GM11168 (cell line): ENCODE results near the gene ST8SIA6.

Experiments used
- in situ Hi-C: fragments of 300-500 bp; cut with MboI; formaldehyde crosslinking; loops from one replicate; pipeline ENCODE4 v1.12.0; 2022; ENCODE audit warnings: low sequenced_read_pairs; ENCODE audit not compliant: unreplicated experiment

Gene ST8SIA6

DNA sequence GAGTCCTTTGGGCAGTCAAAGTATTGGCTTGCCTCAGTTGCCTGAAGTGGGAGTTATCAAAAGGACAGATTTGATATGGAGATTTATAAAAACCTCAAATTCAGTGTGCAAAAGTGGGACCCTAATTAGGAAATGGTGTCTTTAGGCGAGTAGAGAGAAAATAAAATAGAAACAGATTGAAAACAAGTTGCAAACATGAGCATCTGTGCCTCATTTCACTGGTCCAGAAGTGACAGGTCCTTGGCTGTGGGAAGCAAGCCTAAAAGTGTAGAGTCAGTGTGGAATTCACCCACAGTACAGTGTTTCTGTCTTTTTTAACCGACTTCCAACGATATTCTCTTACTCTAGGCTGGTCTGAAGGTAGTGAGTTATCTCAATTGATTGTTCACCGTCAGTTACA, 51.2 kb downstream of the ST8SIA6 start:
- in situ Hi-C loops, result loop anchor here (25.0 kb wide), 1 partner anchor 334 kb away; no protein-coding TSS in a partner anchor

DNA sequence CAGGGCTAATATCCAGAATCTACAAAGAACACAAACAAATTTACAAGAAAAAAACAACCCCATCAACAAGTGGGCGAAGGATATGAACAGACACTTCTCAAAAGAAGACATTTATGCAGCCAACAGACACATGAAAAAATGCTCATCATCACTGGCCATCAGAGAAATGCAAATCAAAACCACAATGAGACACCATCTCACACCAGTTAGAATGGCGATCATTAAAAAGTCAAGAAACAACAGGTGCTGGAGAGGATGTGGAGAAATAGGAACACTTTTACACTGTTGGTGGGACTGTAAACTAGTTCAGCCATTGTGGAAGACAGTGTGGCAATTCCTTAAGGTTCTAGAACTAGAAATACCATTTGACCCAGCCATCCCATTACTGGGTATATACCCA, 52.4 kb downstream of the ST8SIA6 start:
- in situ Hi-C loops, result loop anchor here (25.0 kb wide), 1 partner anchor 335 kb away; no protein-coding TSS in a partner anchor

DNA sequence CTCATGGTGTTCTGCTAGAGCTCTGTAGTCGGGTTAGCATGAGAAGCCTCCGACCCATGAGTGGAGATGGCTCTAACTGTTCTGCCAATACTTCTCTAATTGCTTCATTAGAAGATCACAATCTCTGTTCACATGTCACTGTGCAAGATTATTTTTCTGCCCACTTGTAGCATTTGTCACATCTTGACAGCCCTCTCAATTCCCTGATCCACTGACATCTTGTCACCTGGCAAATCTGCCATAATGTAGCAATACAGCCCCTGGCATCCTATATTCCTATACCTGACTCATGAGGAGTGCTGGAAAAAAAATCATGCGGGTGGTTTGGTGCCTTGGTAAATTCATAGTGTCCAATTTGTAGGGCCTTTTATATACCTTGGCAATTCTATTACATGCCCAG, 58.4 kb downstream of the ST8SIA6 start:
- in situ Hi-C loops, result no loop called here

DNA sequence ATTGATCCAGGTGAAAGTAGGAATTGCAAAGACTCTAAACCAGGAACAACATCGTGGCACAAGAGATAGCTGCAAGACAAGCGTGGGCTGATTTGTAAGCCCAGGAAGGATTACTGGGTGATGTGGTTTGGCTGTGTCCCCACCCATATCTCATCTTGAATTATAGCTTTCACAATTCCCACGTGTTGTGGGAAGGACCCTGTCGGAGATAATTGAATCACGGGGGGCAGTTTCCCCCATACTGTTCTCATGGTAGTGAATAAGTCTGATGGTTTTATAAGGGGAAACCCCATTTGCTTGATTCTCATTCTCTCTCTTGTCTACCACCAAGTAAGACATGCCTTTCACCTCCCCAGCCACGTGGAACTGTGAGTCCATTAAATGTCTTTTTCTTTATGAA, 59.5 kb downstream of the ST8SIA6 start:
- in situ Hi-C loops, result no loop called here

DNA sequence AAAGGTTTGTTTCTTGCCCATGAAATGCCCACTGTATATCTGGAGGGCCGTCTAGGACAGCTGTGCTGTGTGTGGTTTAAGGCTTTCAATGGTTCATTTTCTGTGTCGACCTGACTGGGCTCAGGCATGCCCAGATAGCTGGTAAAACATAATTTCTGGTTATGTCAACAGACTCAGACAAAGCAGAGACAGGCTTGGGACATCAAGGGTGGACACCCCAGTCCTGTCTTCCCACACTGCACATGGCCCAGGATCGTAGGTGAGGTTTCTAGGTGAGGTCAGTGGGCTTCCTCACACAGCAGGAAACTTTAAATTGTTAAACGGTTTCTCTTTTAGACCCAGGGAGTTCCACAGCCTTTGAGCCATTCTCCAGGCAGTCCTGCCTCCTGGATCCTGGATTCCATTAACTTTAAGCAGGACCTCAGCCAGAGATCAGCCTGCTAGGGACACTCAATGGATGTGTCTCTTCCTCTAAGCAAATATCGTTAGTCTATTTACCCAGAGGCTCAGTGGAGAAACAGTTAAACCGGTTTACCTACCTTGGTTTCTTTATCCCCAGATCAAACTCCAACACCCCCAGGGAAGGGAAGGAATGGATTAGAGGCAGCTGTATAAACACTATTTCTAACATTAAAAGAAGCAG, 66.4 kb downstream of the ST8SIA6 start:
- in situ Hi-C loops, result no loop called here

DNA sequence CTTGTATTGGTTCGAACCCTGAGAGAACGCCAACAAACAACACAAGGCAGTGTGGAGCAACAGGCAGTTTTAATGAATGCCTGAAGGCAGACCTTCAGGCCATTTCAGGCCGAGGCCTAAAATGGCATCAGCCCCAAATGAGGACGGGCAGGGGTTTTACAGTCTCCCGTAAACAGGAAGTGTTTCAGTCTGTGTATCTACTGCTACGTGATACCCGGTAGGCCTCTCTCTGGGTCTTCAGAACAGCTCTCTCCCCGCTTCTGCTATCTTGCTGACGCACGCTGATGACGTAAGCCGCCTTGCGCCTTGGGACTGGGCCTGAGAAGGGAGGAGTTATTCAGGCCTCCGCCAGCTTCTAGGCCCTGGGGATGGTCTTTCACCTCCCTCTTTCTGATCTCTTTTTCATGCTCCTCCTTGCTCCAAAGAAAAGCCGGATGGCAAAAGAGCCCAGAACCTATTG, 67.7 kb downstream of the ST8SIA6 start:
- in situ Hi-C loops, result no loop called here

DNA sequence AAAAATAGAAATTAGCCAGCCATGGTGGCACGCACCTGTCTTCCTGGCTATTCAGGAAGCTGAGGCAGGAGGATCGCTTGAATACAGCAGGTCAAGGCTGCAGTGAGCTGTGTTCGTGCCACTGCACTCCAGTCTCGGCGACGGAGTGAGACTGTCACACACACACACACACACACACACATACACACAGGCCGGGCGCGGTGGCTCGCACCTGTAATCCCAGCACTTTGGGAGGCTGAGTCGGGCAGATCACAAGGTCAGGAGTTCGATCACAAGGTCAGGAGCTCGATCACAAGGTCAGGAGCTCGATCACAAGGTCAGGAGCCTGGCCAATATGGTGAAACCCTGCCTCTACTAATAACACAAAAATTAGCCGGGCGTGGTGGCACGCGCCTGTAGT, 68.4 kb downstream of the ST8SIA6 start:
- in situ Hi-C loops, result no loop called here

DNA sequence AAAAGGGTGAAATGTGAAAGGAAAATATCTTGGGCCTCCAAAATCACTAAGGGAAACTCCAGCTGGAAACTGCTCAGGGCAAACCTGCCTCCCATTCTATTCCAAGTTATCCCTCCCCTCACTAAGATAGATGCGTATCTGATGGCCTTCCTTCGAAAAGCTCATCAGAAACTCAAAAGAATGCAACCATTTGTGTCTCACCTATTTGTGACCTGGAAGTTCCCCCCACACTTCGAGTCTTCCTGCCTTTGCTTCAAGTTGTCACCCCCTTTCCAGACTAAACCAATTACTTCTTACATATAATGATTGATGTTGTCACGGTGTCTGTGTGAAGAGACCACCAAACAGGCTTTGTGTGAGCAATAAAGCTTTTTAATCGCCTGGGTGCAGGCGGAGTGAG, 69.3 kb downstream of the ST8SIA6 start:
- in situ Hi-C loops, result no loop called here

DNA sequence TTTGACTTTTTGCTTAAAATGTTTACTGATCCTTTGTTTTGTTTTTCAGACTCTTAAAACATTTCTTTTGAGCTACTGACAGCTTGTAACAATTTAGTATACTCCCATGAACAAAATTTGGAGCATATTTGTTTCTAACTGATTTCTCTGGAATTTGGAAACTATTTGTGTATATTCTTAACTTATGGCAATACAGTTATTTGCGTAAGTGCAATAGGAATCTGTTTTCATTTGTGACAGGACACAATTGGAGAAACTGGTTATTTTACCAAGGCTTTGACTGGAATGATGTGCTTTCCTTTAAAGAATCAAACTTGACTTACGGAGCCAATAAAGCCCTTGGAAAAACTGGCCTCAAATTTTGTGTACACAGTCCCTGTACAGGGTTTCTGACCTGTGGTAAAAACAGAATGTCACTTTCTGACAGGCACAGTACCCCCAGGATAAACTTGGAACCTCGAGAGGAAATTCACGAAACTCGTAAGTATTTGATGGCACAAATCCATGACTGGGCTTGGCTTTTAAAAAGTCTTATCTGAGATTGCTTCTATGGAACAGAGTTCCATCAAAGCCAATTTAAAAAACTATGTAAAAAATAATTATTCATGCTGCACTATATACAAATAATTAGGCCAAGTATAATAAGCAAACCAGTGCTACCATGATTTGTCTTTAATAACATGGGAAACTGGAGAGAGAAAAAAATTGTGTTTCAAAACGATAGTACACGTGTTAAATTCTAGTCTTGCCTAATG, 70.4 kb downstream of the ST8SIA6 start:
- in situ Hi-C loops, result no loop called here

DNA sequence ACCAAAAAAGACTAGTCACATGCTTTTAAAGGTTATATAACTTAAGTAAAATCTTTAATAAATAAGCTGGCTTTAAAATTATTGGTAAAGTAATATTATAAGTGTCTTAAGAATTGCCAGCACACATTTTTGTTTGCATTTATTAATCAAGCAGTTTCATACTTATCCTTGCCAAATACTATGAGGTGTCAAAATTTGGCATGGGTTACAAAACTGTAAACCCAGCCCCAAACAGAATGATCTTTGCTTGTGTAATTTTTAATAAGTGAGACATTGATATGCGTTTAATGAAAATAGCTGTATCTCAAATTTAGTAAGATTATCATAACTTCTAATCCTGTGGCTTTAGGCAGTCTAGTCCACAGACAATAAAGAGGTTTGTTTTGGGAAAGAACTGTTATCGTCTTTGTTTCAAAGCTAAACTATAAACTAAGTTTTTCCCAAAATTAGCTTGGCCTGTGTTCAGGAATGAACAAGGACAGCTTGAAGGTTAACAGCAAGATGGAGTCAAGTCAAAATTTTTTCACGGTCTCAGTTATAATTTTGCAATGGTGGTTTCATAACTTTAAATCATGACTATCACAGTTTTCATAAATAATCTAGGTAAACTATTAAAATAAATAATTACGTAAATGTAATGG, 72.8 kb downstream of the ST8SIA6 start:
- in situ Hi-C loops, result no loop called here

DNA sequence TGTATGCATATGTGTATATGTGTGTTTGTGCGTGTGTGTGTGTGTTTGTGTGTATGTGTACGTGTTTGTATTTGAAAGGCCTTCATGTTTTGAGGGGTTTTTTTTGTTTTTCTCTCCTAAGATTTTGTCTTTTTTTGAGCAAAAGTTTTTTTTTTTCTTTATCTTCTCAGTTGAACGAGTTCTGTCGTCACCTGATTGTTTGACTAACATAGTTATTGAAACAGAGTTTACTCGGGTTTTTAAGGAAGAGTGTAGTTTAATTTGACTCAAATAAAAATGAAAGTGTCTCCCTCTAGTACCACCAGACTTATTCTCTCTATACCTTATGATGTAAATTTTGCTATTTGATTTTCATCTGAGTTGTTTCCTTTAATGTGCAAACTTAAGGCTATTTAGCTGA, 73.5 kb downstream of the ST8SIA6 start:
- in situ Hi-C loops, result no loop called here

DNA sequence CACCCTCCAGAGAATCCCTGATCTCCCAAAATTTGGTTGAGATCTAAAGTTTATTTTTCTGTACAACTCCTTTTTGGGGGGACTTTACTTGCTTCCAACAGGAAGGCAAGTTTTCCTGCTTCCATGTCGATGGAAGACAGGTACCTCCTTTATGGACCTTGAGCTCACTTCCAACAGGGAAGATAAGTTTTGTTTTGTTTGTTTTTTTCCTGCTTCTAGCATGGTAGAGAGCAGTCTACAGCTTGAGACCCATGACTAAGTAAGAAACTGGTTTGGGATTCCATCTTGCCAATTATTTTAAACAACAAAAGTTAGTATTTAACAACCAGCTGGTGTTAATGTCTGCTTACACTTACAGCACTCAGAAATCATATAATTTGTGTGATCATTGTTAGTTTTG, 74.4 kb downstream of the ST8SIA6 start:
- in situ Hi-C loops, result no loop called here

DNA sequence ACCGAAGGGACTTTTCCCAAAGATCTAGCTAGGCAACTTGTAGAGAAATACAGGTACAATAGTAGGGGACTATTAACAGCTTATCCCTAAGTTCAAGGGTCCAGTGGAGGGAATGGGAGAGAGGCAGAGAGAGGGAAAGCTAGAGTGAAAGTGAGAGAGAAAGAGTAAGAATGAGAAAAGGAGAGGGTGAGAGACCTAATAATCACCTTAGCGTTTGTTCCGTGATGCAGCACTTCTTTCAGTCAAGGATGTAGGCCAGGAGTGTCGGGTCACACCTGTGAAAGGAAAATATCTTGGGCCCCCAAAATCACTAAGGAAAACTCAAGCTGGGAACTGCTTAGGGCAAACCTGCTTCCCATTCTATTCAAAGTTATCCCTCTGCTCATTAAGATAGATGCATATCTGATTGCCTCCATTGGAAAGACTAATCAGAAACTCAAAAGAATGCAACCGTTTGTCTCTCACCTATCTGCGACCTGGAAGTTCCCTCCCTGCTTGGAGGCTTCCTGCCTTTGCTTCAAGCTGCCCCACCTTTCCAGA, 75.2 kb downstream of the ST8SIA6 start:
- in situ Hi-C loops, result no loop called here

DNA sequence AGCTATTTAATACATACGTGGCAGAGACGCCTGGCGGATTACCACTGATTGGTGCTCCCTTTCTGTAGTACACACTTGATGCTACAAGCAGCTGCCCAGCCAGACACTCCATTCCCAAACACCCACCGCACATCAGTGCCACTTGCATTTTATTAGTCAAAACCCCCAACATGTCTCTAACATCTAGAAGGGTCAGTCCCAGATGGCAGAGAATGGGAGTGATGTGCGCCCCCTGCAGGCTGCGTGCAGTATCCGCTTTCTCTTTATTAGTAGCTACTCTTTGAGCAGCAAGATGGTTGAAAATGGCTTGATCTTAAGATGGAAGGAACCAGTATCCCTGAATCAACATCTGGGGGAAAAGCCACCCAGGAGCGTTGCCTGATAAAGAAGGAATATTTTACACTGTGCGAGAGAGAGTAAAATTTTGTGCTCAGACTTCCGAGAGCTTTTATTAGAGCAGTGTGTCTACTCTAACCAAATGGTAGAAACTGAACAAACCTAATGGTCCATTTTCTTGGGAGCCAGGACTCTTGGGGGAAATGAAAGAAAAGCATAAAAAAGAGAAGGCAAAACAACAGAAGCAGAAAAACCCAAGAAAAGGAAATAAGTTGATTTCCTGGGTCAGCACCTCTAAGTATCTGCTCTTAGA, 78.3 kb downstream of the ST8SIA6 start:
- in situ Hi-C loops, result no loop called here

DNA sequence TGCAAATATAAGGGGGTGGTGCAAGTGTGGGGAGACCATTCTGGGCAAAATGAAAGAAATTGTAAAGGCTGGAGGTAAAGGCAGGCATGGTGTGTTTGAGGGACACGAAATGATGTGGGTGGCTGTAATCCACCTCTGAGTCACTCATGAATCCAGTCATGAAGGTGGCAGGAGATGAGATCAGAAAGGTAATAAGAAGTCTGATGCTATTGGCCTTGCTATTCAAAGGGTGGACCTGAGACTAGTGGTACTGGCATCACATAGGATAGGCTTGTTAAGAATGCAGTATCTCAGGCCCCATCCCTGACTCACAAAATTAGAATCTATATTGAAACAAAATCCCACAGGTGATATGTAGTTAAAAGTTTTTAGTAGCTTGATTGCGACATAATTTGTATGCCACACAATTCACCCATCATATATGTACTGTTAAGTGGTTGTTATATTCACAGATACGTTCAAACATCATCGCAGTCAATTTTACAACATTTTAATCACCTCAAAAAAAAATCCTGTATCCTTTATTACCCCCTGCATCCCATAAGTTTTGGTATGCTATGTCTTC, 85.6 kb downstream of the ST8SIA6 start:
- in situ Hi-C loops, result no loop called here

DNA sequence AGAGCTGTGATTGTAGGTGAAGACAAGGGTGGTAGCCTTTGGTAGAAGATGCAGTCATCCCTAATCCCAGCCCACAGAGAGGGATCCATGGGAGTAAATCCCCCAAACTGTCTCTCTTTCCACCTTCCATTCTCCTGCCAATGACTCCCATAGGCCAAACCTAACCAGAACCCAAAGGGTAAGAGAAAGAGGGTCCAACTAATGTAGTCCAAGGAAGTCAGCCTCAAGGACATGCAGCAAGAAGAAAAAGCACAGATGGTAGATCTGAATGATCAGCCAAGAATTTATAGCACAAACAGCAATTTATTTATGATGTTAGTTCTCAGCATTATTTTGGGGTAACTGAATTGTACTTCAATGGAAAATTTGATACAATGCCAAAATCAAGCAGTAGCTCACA, 87.7 kb downstream of the ST8SIA6 start:
- in situ Hi-C loops, result no loop called here

DNA sequence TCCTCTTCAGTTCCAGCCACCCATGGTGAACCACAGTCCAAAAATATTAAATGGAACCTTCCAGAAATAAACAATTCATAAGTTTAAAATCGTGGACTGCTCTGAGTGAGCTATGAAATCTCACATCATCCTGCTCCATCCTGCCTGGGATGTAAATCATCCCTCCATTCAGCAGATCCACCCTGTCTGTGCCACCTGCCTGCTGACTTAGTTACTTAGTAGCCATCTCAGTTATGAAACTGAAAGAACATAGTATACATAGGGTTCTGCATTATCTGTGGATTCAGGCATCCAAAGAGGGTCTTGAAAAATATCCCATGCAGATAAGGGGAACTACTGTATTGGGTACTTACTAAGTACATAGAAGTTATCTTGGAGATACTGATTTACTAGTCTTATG, 89.0 kb downstream of the ST8SIA6 start:
- in situ Hi-C loops, result no loop called here

DNA sequence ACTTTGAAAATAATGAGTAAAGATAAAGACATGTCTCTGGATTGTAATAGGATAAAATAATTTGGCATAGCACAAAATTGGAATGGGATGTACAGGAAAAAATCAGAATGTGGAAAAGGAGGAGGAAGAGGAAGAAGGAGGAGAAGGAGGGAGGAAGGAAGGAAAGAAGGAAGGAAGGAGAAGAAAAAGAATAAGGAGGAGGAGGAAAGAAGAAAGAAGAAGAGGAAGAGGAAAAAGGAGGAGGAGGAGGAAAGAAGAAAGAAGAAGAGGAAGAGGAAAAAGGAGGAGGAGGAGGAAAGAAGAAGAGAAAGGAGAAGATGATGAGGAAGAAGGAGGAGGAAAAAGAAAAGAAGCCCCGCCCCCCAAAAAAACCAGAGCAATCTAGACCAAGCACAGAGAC, 95.9 kb downstream of the ST8SIA6 start:
- in situ Hi-C loops, result no loop called here

DNA sequence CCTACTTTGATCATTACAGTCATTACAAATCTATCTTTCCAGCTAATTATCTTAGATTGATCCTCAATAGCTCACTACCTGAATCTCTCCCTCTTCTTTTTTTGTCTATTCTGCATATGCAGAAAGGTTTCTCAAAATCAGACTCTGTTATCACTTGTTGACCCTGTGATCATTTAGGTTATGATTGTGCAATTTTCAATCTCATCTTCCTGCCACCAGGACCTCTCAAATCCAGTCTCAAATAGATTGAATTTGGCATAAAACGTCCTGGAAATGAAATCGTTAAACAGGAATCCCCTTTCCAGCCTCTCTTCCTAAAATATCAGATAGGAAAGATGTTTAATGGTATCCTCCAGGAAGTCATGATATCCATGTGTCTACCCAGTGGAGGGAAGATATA, 96.6 kb downstream of the ST8SIA6 start:
- in situ Hi-C loops, result no loop called here

DNA sequence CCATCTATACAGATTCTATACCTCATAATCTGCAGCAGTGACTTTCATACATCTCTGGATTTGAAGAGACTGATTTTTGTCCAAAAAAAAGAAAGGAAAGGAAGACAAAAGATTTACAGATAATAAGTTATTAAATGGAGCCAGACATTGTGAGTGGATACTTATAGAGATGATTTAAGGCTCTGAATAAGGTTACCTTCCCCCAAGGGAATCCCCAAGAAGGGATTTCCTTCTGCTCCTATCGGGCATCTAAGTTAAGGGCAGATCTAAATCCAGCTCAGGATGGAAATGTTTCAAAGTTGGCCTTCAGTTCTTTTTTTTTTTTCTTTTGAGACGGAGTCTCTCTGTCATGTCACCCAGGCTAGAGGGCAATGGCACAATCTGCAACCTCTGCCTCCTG, 97.6 kb downstream of the ST8SIA6 start:
- in situ Hi-C loops, result no loop called here
